Measurements from ENCODE around the gene C11orf16.
A peak's percentile ranks its signal among the peaks of the same experiment; 100 is the strongest.
"Not testable (repeated sequence)": the region's sequence is repeated elsewhere in the genome, so short reads cannot be mapped to it uniquely, and the experiment has no call there.

Gene C11orf16, protein sequence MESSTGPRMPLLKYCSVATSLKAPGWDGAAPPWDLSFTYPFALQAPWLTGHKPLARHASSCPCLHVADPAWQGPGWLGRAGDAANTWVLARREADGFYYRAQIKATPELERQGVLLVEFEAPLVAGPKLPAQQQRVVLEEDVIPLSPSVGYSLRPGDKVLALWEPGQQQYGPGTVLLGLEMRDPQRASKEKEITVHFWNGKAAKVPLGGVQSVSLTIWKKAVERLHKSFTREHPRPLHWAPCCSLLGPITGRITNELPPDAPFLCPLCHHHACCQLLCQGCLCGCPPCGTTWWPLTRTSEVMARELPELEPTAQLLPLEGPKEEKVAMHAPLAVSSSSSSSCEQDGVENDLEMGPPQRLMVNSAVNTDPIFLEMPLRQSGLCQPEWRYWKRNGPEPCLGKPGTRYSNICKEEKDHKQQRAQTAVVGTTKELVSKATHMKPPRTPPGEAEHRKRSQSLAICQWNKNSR

DNA sequence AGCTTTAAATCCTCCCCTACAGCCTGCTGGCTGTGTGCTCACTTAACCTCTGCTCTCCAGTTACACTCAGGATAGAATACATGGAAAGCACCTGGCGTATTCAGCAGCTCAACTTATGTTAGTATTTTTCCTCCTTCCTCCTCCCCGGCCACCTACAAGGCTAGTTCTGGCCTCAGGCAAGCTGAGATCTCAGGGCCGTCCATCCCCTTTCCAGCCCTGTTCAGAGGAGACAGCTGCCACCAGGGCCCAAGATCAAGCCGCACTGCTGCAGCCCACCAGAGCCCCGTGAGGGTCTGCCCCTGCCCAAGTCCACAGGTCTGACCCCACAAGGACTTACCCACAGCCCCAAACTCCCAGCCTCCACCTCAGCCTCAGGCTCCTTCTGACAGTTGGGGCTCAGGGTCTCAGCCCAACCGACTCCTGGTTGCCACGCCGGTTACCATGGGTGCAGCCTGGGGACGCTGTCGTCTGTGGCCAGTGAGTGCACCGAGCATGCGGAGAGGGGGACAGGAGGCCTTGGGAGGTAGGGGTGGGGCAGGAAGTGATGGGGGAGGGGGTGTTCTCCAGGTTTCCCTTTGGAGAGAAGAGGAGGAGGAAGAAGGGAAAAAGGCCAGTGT lies at the start of gene C11orf16:
C11orf16 (minus strand) TSS at position 384 of the 617 bp plus-strand sequence. CDS start 639 bp downstream, outside the sequence.
- no peak for DNase-seq

- no peak for DNase-seq
Observed at GRCh38 chr11:8980485-8980884, 47.7 kb upstream of the C11orf16 start.

- not testable (repeated sequence) for DNase-seq
Observed at GRCh38 chr11:8979365-8979764, 46.6 kb upstream of the C11orf16 start.

DNA sequence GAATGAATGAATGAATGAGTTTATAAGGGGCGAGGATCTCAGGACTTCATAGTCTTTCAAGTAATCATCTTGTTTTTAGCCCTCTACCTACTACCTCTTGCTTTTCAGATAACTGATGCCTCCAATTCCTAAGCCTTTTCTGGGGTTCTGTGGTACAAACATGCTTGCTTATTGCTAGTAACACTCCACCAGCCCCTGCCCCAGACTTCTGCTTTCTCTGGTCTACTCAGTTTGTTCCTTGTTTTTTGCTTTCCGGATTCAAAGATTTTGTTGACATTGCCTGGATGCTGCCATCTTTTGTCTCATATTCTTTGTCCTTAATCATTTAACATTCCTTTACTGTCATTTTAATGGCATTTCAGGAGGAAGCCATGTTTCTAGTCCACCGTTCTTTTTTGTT lies 40.4 kb upstream of the C11orf16 start:
- DNase-seq = no peak

DNA sequence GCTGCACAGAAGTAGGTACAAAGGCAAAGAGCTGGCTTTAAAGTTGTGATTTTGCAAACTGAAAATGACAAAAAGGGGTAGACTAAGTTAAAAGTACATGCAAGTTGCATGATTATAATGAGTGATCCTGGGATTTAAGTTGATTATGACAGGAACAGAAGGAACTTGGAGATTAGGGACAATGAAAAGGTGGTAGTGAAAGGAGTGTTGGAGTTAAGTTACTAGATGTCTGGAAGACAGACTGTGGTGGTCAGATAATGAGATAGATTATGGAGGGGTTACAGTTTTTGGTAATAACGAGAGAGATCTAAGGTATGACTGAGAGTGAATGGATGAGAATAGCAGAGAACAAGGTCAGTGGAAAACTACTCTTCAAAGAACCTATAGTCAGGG lies 39.2 kb upstream of the C11orf16 start:
- DNase-seq = no peak

- no peak for DNase-seq
Observed at GRCh38 chr11:8971196-8971923, 38.6 kb upstream of the C11orf16 start.

DNA sequence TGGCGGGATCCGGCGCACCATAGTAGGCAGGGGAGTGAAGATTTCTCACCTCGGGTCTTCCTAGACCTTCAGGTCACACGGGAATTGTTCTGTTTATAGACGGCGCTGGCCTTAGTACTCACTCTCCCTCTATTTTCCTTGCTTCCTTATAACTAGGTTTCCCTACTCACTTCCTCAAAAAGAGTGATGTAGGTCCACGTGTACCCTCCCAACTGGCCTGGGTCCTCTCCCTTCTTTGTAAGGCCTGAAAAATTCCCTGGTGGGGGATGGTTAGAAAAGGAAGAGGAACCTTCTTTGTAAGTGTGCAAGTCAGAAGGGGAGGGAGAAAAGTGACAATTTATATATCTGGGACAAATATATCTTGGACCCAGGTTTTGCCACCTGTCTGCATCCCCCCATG lies 34.4 kb upstream of the C11orf16 start:
- DNase-seq = no peak

DNA sequence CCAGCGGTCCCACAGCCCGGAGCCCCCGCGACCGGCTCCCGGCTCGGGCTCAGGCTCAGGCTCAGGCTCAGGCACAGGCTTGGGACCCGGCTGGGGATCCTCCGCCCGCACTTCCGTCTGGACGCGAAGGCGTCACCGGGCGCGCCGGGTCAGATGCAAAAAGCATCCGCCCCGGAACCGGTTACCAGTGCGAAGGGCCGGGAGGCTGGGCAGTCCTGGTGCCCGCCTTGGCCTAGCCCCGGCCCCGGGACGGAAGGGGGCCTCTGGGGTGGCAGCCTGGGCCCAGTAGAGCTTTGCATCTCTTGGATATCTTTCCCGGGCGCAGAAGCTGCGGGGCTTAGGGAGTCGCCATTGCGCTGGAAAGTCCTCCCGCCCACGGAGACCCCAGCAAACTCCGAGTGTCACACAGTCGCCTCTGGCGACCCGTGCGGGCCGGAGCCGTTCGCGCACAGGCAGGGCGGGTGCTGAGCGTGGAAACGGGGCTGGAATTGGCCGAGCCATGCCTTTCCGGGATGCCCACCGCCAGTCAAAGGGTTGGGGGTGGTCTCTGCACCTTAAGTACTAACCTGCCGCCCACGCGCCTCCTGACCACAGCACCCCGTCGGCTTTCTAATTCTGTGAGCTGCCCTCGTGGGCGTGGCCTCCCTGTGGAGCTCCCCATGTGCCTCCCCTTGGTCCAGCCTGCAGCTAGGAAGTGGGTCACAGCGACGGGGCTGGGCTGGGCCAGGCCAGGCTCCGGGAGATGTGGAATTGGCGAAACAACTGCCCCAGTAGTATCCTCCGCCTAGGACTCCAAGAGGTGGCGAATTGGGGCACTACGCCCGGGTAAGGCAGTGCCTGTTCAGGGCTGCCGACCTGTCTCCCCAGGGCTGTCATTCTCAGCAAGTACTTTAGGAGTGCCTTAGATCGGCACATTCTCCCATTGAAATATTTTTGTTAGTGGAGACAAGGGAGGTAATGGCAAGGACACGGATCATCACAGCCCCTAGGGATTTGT lies 31.9 kb upstream of the C11orf16 start, which contains the start of gene TMEM9B:
TMEM9B (minus strand) TSS at position 119 of the 997 bp plus-strand sequence. CDS start 129 bp downstream, outside the sequence.
- peak; percentile 92 for DNase-seq

GRCh38 chr11:8963569-8964323 lies 31.0 kb upstream of the C11orf16 start:
- DNase-seq = peak; percentile 84

DNA sequence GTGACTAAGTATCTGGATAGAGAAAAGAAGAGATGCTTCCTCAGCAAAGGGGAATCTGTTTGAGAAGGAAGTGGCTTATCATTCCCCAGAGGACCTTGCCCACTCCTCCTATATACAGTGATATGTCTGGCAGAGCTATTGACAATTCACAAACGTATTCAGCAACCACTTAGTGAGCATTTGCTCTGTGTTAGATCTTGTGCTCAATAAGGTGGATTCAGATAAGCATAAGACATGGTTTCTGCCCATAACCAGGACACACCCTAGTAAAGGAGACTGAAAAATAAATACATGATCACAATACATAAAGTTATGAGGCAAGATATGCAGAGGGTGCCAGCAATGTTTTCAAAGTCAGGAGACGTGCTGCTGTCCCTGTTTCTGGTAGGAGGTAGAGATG lies 30.1 kb upstream of the C11orf16 start:
- DNase-seq = no peak

DNA sequence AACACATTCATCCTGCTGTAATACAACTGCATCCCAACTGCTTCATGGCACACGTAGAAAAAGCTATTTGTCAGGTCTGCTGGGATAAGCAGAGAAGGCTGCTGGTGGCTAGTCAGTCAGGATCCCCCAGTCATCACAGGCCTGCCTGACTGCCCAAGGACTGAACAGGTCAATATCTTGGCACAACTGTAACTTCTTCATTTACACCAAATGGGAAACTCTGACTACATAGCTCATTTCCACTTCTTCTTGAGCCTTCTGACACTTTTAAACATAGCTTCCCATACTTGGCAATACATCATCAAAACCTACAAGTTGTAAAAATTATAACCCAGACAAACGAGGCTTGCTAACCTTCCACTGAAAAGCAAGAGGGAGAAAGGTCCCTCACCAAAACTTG lies 28.7 kb upstream of the C11orf16 start:
- DNase-seq = no peak

- peak; percentile 77 for DNase-seq
Observed at GRCh38 chr11:8959546-8960166, 26.9 kb upstream of the C11orf16 start.

- DNase-seq = peak; percentile 64
Observed at GRCh38 chr11:8956860-8957259, 24.1 kb upstream of the C11orf16 start.

DNA sequence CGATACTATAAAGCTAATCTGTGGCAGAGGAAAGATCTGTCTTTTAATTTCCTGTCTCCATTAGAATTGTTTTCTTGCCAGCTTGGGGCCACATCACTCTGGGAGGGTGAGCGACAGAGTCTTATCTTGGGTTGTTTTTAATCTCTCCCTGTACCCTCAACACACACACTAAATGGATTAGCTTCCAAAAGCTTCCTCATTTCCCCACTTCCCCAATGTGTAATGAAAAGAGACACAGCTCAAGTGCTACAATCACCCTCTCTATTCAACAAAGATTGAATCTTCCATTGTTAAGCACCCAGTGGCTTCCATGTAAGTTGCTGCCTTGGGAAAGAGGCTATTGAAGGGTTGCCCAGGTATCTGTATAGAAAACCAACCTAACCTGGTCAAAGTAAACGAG lies 16.1 kb upstream of the C11orf16 start:
- no peak for DNase-seq

DNA sequence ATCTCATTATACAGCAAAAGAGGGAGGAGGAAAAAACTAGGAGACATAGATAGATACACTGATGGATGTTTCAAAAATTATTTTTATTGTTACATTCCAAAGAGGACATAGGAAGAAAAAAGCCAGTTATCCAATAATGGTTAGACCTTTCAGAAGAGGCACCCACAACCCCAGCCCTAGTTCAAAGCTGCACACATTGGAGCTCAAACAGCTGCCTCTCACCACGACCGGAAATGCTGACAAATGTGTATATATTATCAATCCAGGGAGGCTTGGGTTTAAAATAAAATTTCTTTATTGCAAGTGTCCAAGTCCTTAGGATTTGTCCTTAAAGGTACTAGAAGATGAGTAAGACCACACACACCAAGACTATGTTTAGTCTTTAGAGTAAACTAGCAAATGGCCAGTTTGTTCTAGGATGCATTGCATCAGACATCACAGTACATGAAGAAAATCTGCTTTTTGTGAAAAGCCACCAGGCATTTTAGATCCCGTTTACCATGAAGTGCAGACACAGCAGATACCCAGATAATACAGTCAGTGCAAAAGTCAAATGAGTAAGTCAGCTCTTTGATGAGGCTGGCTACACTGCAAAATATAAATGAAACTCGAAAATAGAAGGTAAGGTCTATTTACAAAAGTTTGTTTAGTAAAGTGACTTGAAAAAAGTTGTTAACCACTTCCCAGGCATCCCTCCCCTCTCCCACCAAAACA lies 14.6 kb upstream of the C11orf16 start:
- DNase-seq = no peak

DNA sequence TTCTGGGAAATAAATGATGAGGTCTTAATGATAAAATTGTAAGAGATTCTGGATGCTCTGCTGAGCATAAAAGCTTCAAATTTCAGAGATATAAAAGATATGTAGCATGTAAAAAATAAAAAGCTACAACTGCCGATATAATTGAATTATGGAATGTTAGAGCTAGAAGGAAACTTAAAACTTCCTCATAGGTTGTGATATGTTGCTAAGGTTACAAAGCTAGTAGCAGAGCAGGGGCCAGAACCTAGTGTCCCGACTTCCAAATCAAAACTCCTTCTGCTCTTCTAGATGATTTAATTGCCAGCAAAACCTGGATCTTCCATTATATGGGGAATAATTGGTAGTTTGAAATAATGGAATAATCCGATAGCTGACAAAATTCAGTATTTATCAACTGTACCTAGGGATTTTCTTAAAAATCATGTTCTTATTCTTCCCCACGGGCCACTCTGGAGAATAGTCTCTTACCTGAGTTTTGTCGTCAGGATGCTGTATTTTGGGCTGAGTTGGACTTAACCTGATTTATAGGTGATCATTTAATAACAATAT lies 9.8 kb upstream of the C11orf16 start, which contains the start of gene ASCL3:
ASCL3 (minus strand) TSS at position 499 of the 549 bp plus-strand sequence. CDS start 4,855 bp downstream, outside the sequence.
- DNase-seq = no peak

DNA sequence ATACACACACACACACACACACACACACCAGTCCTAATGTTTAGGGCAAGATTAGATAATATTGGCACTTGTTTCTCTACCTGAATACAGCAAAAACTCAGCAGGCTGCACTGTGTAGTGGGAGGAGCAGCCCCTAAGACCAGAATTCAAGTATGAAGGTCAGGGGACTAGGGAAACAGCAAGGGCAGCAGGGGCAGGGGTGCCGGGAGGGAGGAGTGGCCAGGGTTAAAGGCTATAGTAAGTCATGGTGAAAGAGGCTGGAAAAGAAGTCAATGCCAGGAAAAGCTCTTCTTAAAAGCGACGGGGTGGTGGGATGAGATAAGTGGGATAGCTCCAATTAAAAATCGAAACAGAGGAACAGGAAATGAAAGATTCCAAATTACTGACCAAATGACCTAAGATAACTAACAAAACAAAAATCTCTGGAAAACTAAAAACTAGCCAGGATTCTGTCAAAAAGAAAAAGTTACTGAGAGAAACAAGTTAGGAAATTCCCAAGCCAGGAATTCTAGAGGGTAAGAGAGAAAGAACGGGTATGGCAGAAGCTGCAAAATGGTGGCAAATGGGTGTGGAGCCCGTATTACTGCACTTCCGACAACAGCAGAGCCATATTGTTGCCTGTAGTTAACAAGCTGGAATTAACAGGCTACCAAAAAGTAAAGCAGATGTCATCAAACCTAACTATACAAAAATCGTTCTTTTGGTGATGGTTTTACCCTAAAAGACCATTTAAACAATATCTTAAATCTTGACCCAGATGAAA lies 8.8 kb upstream of the C11orf16 start:
- no peak for DNase-seq

DNA sequence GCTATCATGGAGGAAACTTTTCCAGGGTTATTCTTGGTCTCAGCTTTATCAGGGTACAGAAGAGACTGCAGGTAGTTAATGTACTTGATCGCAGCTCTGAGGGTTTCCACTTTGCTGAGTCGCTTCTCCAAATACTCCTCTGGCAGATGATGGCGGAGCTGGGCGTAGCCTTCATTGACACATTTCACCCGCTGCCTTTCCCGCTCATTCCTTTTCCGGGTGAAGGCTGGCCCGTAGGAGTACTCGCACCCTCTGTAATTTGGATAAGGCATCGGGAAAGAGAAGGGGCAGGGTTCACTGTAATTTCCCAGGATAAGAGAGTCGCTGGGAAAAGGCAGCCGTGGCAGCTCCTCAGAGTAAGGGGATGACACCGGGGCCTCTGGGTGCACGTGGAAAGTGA lies 4.9 kb upstream of the C11orf16 start:
- no peak for DNase-seq

DNA sequence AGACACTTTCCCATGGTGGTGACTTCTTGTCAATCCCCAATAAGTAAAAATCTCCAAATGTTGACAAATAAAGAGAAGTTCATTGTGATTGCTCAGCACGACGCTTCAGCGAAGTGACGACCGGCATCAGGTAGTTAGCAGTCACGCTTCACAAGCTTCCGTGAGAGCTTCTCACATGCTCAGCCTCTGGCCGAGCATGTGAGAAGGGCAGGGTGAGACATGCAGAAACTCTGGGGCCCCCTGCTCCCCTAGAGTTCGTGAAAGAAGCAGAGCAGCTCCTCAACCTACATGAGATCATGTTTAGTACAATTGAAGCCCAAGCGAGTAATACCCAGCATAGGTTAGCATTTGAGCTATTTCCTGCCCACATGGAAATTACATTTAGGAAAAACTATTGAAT lies 4.4 kb upstream of the C11orf16 start:
- no peak for DNase-seq
